Gastroesophageal sphincter (tissue), 3 donors: ENCODE results near the gene MPI.

ENCODE experiments used
- POLR2A ChIP-seq, 2 donors: fragments of 450-650 bp; IDR thresholded peaks; one replicate each; pipeline ENCODE4 v1.6.1; 2017; ENCODE audit warnings: antibody characterized with exemption in 2 of 2, mild to moderate bottlenecking in 2 of 2, moderate library complexity in 1 of 2
- TF ChIP-seq, protein P1 (sequence below), 4 experiments: fragments of 200-600 bp in 2 of 4; fragments of 450-650 bp in 2 of 4; sonication (generic) in 1 of 4; IDR thresholded peaks; one replicate each; pipeline ENCODE4 v1.5.1; 2017 to 2019; ENCODE audit warnings: antibody characterized with exemption in 4 of 4, mild to moderate bottlenecking in 2 of 4, moderate library complexity in 2 of 4

GRCh38 chr15:74950078-74950908 is 60.5 kb downstream of the MPI start:
- TF ChIP-seq POLR2A (IDR thresholded peaks at IDR 0.05) = no peak
- TF ChIP-seq, protein P1, sequence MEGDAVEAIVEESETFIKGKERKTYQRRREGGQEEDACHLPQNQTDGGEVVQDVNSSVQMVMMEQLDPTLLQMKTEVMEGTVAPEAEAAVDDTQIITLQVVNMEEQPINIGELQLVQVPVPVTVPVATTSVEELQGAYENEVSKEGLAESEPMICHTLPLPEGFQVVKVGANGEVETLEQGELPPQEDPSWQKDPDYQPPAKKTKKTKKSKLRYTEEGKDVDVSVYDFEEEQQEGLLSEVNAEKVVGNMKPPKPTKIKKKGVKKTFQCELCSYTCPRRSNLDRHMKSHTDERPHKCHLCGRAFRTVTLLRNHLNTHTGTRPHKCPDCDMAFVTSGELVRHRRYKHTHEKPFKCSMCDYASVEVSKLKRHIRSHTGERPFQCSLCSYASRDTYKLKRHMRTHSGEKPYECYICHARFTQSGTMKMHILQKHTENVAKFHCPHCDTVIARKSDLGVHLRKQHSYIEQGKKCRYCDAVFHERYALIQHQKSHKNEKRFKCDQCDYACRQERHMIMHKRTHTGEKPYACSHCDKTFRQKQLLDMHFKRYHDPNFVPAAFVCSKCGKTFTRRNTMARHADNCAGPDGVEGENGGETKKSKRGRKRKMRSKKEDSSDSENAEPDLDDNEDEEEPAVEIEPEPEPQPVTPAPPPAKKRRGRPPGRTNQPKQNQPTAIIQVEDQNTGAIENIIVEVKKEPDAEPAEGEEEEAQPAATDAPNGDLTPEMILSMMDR (IDR thresholded peaks at IDR 0.05) = peak in 3 of 4 experiments; percentile 96 to 99 (median 99)
